Osteocyte (in vitro differentiated cells): Measurements from ENCODE around the gene PARD3B. TPM values are rescaled to one million over a fixed set of nuclear protein-coding genes. Genes with fewer than 3 reads are reported as not detected.

Experiments used
- DNase-seq: peaks from one replicate; pipeline ENCODE4 v3.0.0; 2021; ENCODE audit warnings: mixed read lengths; ENCODE audit not compliant: unreplicated experiment; ENCODE audit errors: extremely low spot score
- H3K27ac Mint-ChIP-seq: one replicate; pipeline ENCODE4 v1.8.0; 2021; ENCODE audit warnings: mild to moderate bottlenecking, mixed read lengths; ENCODE audit not compliant: unreplicated experiment
- H3K27me3 Mint-ChIP-seq: one replicate; pipeline ENCODE4 v1.8.0; 2021; ENCODE audit warnings: mixed read lengths; ENCODE audit not compliant: unreplicated experiment
- H3K36me3 Mint-ChIP-seq: one replicate; pipeline ENCODE4 v1.8.0; 2021; ENCODE audit warnings: mixed read lengths; ENCODE audit not compliant: unreplicated experiment
- H3K4me1 Mint-ChIP-seq: one replicate; pipeline ENCODE4 v1.8.0; 2021; ENCODE audit warnings: mixed read lengths; ENCODE audit not compliant: unreplicated experiment
- H3K4me3 Mint-ChIP-seq: one replicate; pipeline ENCODE4 v1.8.0; 2021; ENCODE audit warnings: mild to moderate bottlenecking, moderate library complexity, mixed read lengths; ENCODE audit not compliant: unreplicated experiment
- H3K9me3 Mint-ChIP-seq: one replicate; pipeline ENCODE4 v1.8.0; 2021; ENCODE audit warnings: mixed read lengths; ENCODE audit not compliant: unreplicated experiment
- total RNA-seq: library from RNA; stranded (reverse); gene quantifications from 2 replicates; pipeline ENCODE4 v1.2.1, GENCODE V29; 2021
- TF ChIP-seq, protein P1 (sequence below): fragments of 200-600 bp; sonication (generic); IDR thresholded peaks from 2 replicates; pipeline ENCODE4 v1.5.0; 2021; ENCODE audit warnings: antibody characterized with exemption, mild to moderate bottlenecking, moderate library complexity

The PARD3B gene
- total RNA-seq, 1 donor from 2014 or later, result 26.7 TPM

DNA sequence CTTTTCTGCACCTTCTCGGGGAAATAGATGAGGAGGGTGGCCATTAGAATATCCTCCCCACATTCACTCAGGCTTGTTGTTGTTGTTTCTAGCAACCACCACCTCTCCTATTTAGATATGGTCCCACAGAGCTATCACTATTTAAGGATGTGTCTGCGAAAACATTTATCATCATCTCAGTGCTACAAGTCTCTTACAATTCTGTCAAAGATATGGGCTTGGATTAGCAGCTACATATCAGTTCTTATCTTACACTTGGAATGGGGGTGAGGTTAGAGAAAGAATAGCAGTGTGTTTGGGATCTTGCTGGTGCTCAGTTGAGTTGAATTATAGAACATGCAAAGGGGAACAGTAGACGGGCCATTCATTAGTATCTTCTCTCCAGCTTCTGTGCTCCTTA, 546.1 kb downstream of the PARD3B start:
- Mint-ChIP-seq H3K9me3 (no peaks in the 10 kb centered on the region), H3K27me3 (no peaks in the 10 kb centered on the region), H3K27ac (no peak overlapping the region), H3K4me3 (no peak overlapping the region), H3K36me3 (no peaks in the 10 kb centered on the region), H3K4me1 (no peaks in the 10 kb centered on the region)
- no peak for DNase-seq
- TF ChIP-seq, protein P1, sequence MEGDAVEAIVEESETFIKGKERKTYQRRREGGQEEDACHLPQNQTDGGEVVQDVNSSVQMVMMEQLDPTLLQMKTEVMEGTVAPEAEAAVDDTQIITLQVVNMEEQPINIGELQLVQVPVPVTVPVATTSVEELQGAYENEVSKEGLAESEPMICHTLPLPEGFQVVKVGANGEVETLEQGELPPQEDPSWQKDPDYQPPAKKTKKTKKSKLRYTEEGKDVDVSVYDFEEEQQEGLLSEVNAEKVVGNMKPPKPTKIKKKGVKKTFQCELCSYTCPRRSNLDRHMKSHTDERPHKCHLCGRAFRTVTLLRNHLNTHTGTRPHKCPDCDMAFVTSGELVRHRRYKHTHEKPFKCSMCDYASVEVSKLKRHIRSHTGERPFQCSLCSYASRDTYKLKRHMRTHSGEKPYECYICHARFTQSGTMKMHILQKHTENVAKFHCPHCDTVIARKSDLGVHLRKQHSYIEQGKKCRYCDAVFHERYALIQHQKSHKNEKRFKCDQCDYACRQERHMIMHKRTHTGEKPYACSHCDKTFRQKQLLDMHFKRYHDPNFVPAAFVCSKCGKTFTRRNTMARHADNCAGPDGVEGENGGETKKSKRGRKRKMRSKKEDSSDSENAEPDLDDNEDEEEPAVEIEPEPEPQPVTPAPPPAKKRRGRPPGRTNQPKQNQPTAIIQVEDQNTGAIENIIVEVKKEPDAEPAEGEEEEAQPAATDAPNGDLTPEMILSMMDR, result no peak

DNA sequence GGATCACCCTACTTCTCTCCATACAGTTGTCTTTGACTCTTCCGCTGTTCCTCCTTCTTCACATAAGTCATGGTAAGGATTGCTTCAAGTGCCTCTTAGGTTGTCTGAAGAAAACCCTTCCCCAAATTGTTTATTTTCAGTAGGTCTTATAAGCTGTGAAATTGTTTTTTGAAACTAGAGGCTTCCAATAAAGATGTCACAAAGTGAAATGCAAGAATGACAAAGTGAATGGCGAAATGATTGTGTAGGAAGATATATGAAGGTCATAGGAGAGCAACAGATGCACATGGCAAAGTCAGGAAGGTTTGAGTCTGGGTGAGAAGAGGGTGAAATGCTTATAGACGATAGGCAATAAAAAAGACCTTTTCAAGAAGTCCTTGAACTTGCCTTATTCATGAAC, 548.8 kb downstream of the PARD3B start:
- H3K4me1 Mint-ChIP-seq, result no peaks in the 10 kb centered on the region
- TF ChIP-seq, protein P1, result no peak

DNA sequence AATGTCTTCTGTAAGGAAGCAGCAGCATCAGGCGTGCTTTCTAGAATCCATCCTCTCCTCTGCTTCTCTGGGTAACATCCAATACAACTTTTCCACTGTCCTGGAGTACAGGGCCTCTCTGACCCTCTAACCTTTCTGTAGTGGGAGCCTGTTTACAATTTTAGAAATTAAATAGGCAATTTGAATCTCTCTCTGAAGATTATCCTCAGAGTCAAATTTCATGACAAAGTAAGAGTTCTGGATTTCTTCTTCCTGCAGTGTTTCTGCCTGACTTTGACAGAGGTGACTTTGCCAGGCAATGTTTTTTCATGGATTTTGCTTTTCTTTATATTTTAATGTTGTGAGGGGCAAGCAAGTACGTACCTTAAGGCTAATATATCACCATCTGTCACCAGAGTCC, 558.4 kb downstream of the PARD3B start:
- Mint-ChIP-seq H3K4me3 (no peak overlapping the region), H3K4me1 (no peaks in the 10 kb centered on the region), H3K9me3 (no peaks in the 10 kb centered on the region), H3K36me3 (peaks cover 5% of the 10 kb centered on the region), H3K27me3 (no peaks in the 10 kb centered on the region), H3K27ac (no peak overlapping the region)
- TF ChIP-seq, protein P1, result no peak
- no peak for DNase-seq

More for the DNA sequence above, 548.8 kb downstream of the PARD3B start:
- no peak for DNase-seq
- no peaks in the 10 kb centered on the region for H3K27me3 Mint-ChIP-seq
- H3K4me3 Mint-ChIP-seq, result no peak overlapping the region
- H3K27ac Mint-ChIP-seq, result no peak overlapping the region
- no peaks in the 10 kb centered on the region for H3K9me3 Mint-ChIP-seq
- H3K36me3 Mint-ChIP-seq, result no peaks in the 10 kb centered on the region

DNA sequence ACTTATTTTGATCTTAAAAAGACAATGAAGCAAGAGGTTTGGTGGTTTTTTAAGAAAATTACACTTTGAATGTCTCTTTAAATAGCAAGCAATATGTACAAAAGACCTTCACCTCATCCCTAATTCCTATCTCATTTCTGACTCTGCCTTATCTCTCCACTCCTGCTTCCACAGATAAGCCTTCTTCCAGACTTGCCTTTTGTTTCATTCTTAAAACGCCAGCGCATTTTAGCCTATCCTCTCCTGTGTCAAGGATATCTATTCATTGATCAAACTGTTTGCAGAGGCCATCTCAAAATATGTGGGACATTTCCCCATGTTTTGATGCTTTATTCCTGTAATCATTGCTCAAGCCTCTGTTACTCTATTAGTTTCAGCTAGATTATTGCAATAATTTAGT, 562.5 kb downstream of the PARD3B start:
- Mint-ChIP-seq H3K4me1 (no peaks in the 10 kb centered on the region), H3K27me3 (no peaks in the 10 kb centered on the region), H3K4me3 (no peak overlapping the region), H3K27ac (no peak overlapping the region), H3K9me3 (no peaks in the 10 kb centered on the region), H3K36me3 (peaks cover 7% of the 10 kb centered on the region)
- TF ChIP-seq, protein P1, result no peak
- DNase-seq, result no peak

DNA sequence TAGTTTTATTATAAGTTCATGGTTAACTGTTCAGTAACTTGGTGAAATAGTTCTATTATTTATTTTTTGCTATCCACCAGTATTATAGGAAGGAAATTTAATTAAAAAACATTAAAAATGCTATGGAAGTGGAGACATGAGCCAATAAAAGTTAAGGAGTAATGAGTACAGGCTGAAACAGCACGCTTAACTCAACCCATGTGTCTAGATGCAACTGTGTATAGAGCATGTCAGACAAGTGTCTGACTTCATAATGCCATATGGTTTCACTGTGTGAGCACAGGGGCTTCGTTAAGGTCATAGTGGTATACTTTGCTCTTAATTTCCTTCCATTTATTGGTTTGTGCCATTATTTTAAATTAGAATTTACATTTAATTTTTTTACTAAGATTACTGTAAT, 570.2 kb downstream of the PARD3B start:
- Mint-ChIP-seq H3K4me3 (no peak overlapping the region), H3K4me1 (no peaks in the 10 kb centered on the region), H3K36me3 (peaks cover 17% of the 10 kb centered on the region), H3K27me3 (no peaks in the 10 kb centered on the region), H3K9me3 (peaks cover 6% of the 10 kb centered on the region), H3K27ac (no peak overlapping the region)
- DNase-seq, result no peak
- TF ChIP-seq, protein P1, result no peak
